ENCODE data around the gene HYLS1.

The HYLS1 gene

GRCh38 chr11:125931668-125932067 is 44.2 kb downstream of the HYLS1 start:
- no peak for TF ChIP-seq CTCF (IDR thresholded peaks at IDR 0.05; ENCODE audit: control insufficient read depth, insufficient read depth, low read depth, low read length, missing control alignments)
- H3K4me3 ChIP-seq (ENCODE audit: control insufficient read depth, low read depth, low read length), result no peak overlapping the region
- DNase-seq (ENCODE audit: low read depth), result no peak

- DNase-seq (ENCODE audit: low read depth), result no peak
- H3K4me3 ChIP-seq (ENCODE audit: control insufficient read depth, low read depth, low read length), result no peak overlapping the region
- TF ChIP-seq CTCF (IDR thresholded peaks at IDR 0.05; ENCODE audit: control insufficient read depth, insufficient read depth, low read depth, low read length, missing control alignments), result no peak
Observed at GRCh38 chr11:125932301-125932700, 44.8 kb downstream of the HYLS1 start.

GRCh38 chr11:125933030-125933813 is 45.8 kb downstream of the HYLS1 start:
- H3K4me3 ChIP-seq (ENCODE audit: control insufficient read depth, low read depth, low read length), result no peak overlapping the region
- no peak for DNase-seq (ENCODE audit: low read depth)
- TF ChIP-seq CTCF (IDR thresholded peaks at IDR 0.05; ENCODE audit: control insufficient read depth, insufficient read depth, low read depth, low read length, missing control alignments), result no peak

- no peak overlapping the region for H3K4me3 ChIP-seq (ENCODE audit: control insufficient read depth, low read depth, low read length)
- no peak for TF ChIP-seq CTCF (IDR thresholded peaks at IDR 0.05; ENCODE audit: control insufficient read depth, insufficient read depth, low read depth, low read length, missing control alignments)
- no peak for DNase-seq (ENCODE audit: low read depth)
Observed at GRCh38 chr11:125934473-125934872, 47.0 kb downstream of the HYLS1 start.

- no peak overlapping the region for H3K4me3 ChIP-seq (ENCODE audit: control insufficient read depth, low read depth, low read length)
- no peak for DNase-seq (ENCODE audit: low read depth)
- no peak for TF ChIP-seq CTCF (IDR thresholded peaks at IDR 0.05; ENCODE audit: control insufficient read depth, insufficient read depth, low read depth, low read length, missing control alignments)
Observed at GRCh38 chr11:125935056-125935455, 47.6 kb downstream of the HYLS1 start.

GRCh38 chr11:125935618-125936199 is 48.2 kb downstream of the HYLS1 start:
- TF ChIP-seq CTCF (IDR thresholded peaks at IDR 0.05; ENCODE audit: control insufficient read depth, insufficient read depth, low read depth, low read length, missing control alignments), result no peak
- no peak for DNase-seq (ENCODE audit: low read depth)
- no peak overlapping the region for H3K4me3 ChIP-seq (ENCODE audit: control insufficient read depth, low read depth, low read length)
